ENCODE measurements around the gene TMEM212. TPM values are rescaled to one million over a fixed set of nuclear protein-coding genes. Genes with fewer than 3 reads are reported as not detected.

Gene TMEM212
- total and polyA plus RNA-seq, 8 donors: not detected

GRCh38 chr3:171829841-171830517 is 13.2 kb upstream of the TMEM212 start:
- H3K4me3 ChIP-seq: no peak overlapping the region
- TF ChIP-seq POLR2A (IDR thresholded peaks at IDR 0.05) (no peak), POLR2AphosphoS5 (IDR thresholded peaks at IDR 0.05) (peak; percentile 46 to 65 (median 62)), EP300 (IDR thresholded peaks at IDR 0.05) (no peak), CTCF (IDR thresholded peaks at IDR 0.05) (peak in 5 of 7 experiments; percentile 53 to 64 (median 60))
- H3K4me1 ChIP-seq: peaks cover 0 to 41% (median 19%) of the 10 kb centered on the region in 4 donors
- H3K27ac ChIP-seq: peak overlapping the region in 3 of 5 donors; percentile 30 to 70 (median 56)
- DNase-seq: peak; percentile 74 to 89
- intact Hi-C loops (cut with DNase I; ENCODE audit: low total_unique reads): no loop called here
- H3K27me3 ChIP-seq: no peaks in the 10 kb centered on the region
- no peaks in the 10 kb centered on the region for H3K9me3 ChIP-seq
- WGBS, 5 donors: 13 to 20% (median 17%) methylated on average over 6 of the region's 6 CpGs
- no peaks in the 10 kb centered on the region for H3K36me3 ChIP-seq

GRCh38 chr3:171830518-171830875 is 12.7 kb upstream of the TMEM212 start:
- Histone ChIP-seq H3K27ac (peak overlapping the region in 3 of 5 donors; percentile 30 to 70 (median 56)), H3K4me1 (peaks cover 0 to 38% (median 17%) of the 10 kb centered on the region in 4 donors), H3K27me3 (no peaks in the 10 kb centered on the region), H3K4me3 (no peak overlapping the region), H3K9me3 (no peaks in the 10 kb centered on the region), H3K36me3 (no peaks in the 10 kb centered on the region)
- intact Hi-C loops (cut with DNase I; ENCODE audit: low total_unique reads): no loop called here
- TF ChIP-seq POLR2A (IDR thresholded peaks at IDR 0.05) (no peak), CTCF (IDR thresholded peaks at IDR 0.05) (no peak), POLR2AphosphoS5 (IDR thresholded peaks at IDR 0.05) (no peak), EP300 (IDR thresholded peaks at IDR 0.05) (no peak)
- no peak for DNase-seq

- DNase-seq: no peak
- 71 to 83% (median 81%) methylated on average over 3 of the region's 3 CpGs for WGBS, 5 donors
- intact Hi-C loops (cut with DNase I; ENCODE audit: low total_unique reads): no loop called here
- Histone ChIP-seq H3K4me3 (no peak overlapping the region), H3K4me1 (peaks cover 0 to 36% (median 15%) of the 10 kb centered on the region in 4 donors), H3K27me3 (no peaks in the 10 kb centered on the region), H3K27ac (no peak overlapping the region), H3K9me3 (no peaks in the 10 kb centered on the region), H3K36me3 (no peaks in the 10 kb centered on the region)
- TF ChIP-seq POLR2A (IDR thresholded peaks at IDR 0.05) (no peak), POLR2AphosphoS5 (IDR thresholded peaks at IDR 0.05) (no peak), CTCF (IDR thresholded peaks at IDR 0.05) (no peak), EP300 (IDR thresholded peaks at IDR 0.05) (no peak)
These were observed 11.2 kb upstream of the TMEM212 start for GRCh38 chr3:171831936-171832335.

GRCh38 chr3:171832989-171833388 is 10.2 kb upstream of the TMEM212 start:
- Histone ChIP-seq H3K9me3 (no peaks in the 10 kb centered on the region), H3K27me3 (no peaks in the 10 kb centered on the region), H3K4me1 (peaks cover 0 to 36% (median 15%) of the 10 kb centered on the region in 4 donors), H3K4me3 (no peak overlapping the region), H3K27ac (peak overlapping the region in 2 of 5 donors; percentile 3 to 25), H3K36me3 (no peaks in the 10 kb centered on the region)
- intact Hi-C loops (cut with DNase I; ENCODE audit: low total_unique reads): no loop called here
- 65 to 75% (median 71%) methylated on average over 5 of the region's 5 CpGs for WGBS, 5 donors
- DNase-seq: no peak
- TF ChIP-seq CTCF (IDR thresholded peaks at IDR 0.05): no peak
- no peak for TF ChIP-seq EP300 (IDR thresholded peaks at IDR 0.05)
- TF ChIP-seq POLR2AphosphoS5 (IDR thresholded peaks at IDR 0.05): no peak
- TF ChIP-seq POLR2A (IDR thresholded peaks at IDR 0.05): no peak

All from stomach (tissue), 9 donors.